ENCODE data around the gene PRKG1. TPM values are rescaled to one million over a fixed set of nuclear protein-coding genes. Genes with fewer than 3 reads are reported as not detected.

PRKG1 gene
- total and polyA plus RNA-seq, 2 of the 8 experiments (the other 6 are each of a cell fraction or from before 2014, with no cell fraction given), result 4.2 to 15.2 TPM

DNA sequence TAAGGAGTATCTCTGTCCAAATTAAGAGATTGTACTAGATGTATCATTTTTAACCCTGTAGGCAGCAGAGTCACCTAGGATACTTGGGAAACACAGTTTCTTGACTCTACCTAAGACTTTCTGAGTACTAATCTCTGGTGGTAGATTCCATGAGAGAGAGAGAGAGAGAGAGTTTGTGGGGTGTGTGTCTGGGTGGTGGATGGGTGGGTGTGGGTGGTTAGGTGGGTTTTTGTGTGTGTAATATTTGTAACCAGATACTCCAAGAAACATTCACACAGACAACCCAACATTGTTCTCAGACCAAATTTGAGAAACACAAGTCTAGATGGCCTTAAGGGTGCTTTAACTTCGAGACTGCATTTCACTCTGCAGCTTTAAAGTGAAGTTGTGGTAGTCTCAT lies 215.2 kb downstream of the PRKG1 start:
- Histone ChIP-seq H2AK5ac (ENCODE audit: low read depth, low read length) (no peak overlapping the region), H4K8ac (ENCODE audit: extremely low read depth, insufficient read depth, low read length) (no peak overlapping the region), H3K4me1 (replicated peaks in 1 of 4; ENCODE audit: control insufficient read depth in 3 of 4, insufficient read depth in 4 of 4, low read length in 3 of 4) (peaks cover 0 to 2% (median 0%) of the 10 kb centered on the region in 4 experiments; a peak in 1 of 7 replicates), H4K91ac (replicated peaks; ENCODE audit: insufficient read length, low read length) (no peak overlapping the region), H4K5ac (ENCODE audit: insufficient read length, low read depth, low read length) (no peak overlapping the region), H3K4me3 (ENCODE audit: extremely low read depth in 1 of 4, insufficient read depth in 2 of 4, low read depth in 3 of 4, low read length in 4 of 4) (no peak overlapping the region), H3K79me1 (ENCODE audit: low read depth, low read length) (no peaks in the 10 kb centered on the region), H2BK12ac (ENCODE audit: low read depth, low read length) (no peak overlapping the region), H2BK120ac (replicated peaks; ENCODE audit: low read depth, low read length) (no peak overlapping the region), H3K79me2 (ENCODE audit: control insufficient read depth in 1 of 2, insufficient read depth in 2 of 2, low read length in 2 of 2) (no peaks in the 10 kb centered on the region), H3K27ac (ENCODE audit: low read depth, low read length) (no peak overlapping the region), H3K56ac (replicated peaks; ENCODE audit: insufficient read length, low read depth, low read length) (no peak overlapping the region), H3K27me3 (replicated peaks in 1 of 4; ENCODE audit: control insufficient read depth in 3 of 4, extremely low read depth in 1 of 4, insufficient read depth in 3 of 4, low read length in 3 of 4) (no peaks in the 10 kb centered on the region), H3K9ac (replicated peaks in 1 of 4; ENCODE audit: extremely low read depth in 1 of 4, low read depth in 3 of 4, low read length in 3 of 4) (no peak overlapping the region), H3K4ac (replicated peaks; ENCODE audit: insufficient read length, low read depth, low read length) (no peak overlapping the region), H2BK15ac (ENCODE audit: low read length) (no peak overlapping the region), H2BK5ac (ENCODE audit: low read depth, low read length) (no peak overlapping the region), H2BK20ac (ENCODE audit: low read length) (no peak overlapping the region), H4K20me1 (replicated peaks in 1 of 2; ENCODE audit: control insufficient read depth in 1 of 2, insufficient read depth in 2 of 2, low read length in 2 of 2) (no peaks in the 10 kb centered on the region), H3K23me2 (ENCODE audit: low read depth, low read length) (no peaks in the 10 kb centered on the region), H2AFZ (ENCODE audit: low read length) (no peak overlapping the region), H3K23ac (ENCODE audit: insufficient read length) (no peak overlapping the region), H3K4me2 (ENCODE audit: insufficient read depth in 1 of 2, low read depth in 2 of 2, low read length in 2 of 2) (no peak overlapping the region), H3K36me3 (ENCODE audit: control insufficient read depth in 2 of 4, insufficient read depth in 4 of 4, low read length in 3 of 4) (no peaks in the 10 kb centered on the region), H3K9me3 (ENCODE audit: insufficient read depth in 2 of 2, low read depth in 1 of 2, low read length in 1 of 2) (no peaks in the 10 kb centered on the region), H3K18ac (ENCODE audit: extremely low read depth, low read length) (no peak overlapping the region), H3K14ac (ENCODE audit: insufficient read length) (no peak overlapping the region)
- DNase-seq (ENCODE audit: low read depth in 1 of 2, low spot score in 2 of 2), result no peak
- ChIA-PET CTCF (ENCODE audit: partially characterized antibody) (no interaction called here), POLR2A (ENCODE audit: partially characterized antibody) (no interaction called here)
- 100% methylated on average over 1 of the region's 1 CpG; no CpG with 5 or more reads in 1 of the 2 experiments for WGBS, 2 experiments (ENCODE audit: extremely low coverage in 1 of 2, insufficient coverage in 1 of 2, insufficient read length in 1 of 2, insufficient replicate concordance in 2 of 2, low coverage in 1 of 2, low lambda C conversion rate in 2 of 2, missing lambda C conversion rate in 1 of 2)
- FAIRE-seq, result no peak
- no peak for TF ChIP-seq KDM4A (IDR thresholded peaks at IDR 0.05; ENCODE audit: low read depth, low read length, severe bottlenecking)
- no peak for TF ChIP-seq TEAD4 (IDR thresholded peaks at IDR 0.05; ENCODE audit: low read depth, low read length)
- TF ChIP-seq SAP30 (IDR thresholded peaks at IDR 0.05; ENCODE audit: insufficient read depth, insufficient replicate concordance, low read length), result no peak
- no peak for TF ChIP-seq SP4 (IDR thresholded peaks at IDR 0.05; ENCODE audit: low read length)
- no peak for TF ChIP-seq TAF1 (IDR thresholded peaks at IDR 0.05; ENCODE audit: low read depth, low read length)
- no peak for TF ChIP-seq SIN3A (conservative IDR thresholded peaks at IDR 0.05 in 1 of 2, IDR thresholded peaks at IDR 0.05 in 1 of 2; ENCODE audit: low read depth in 1 of 2, low read length in 2 of 2)

Data from H1 (cell line).